Calu3 (cell line): ENCODE results near the gene MREG. TPM values are rescaled to one million over a fixed set of nuclear protein-coding genes. Genes with fewer than 3 reads are reported as not detected.

Experiments used
- BruUV-seq: library from RNA; stranded (reverse); fragments of 400-500 nt; replicated peaks from 2 replicates; lab custom pipeline; 2021; lab: Mats Ljungman, UMichigan
- CTCF ChIA-PET: fragments of 300-600 bp; sonication (Branson Sonifier 250); formaldehyde crosslinking; loops from one replicate; lab custom pipeline; 2022; ENCODE audit warnings: antibody characterized with exemption; lab: Charles Lee
- DNase-seq: peaks from one replicate; pipeline ENCODE4 v3.0.0; 2022
- H3K27ac Mint-ChIP-seq: one replicate; pipeline ENCODE4 v1.8.0; 2022; ENCODE audit warnings: mixed read lengths; ENCODE audit not compliant: unreplicated experiment
- H3K27me3 Mint-ChIP-seq: one replicate; pipeline ENCODE4 v1.8.0; 2022; ENCODE audit warnings: mixed read lengths; ENCODE audit not compliant: unreplicated experiment
- H3K36me3 Mint-ChIP-seq: one replicate; pipeline ENCODE4 v1.8.0; 2022; ENCODE audit warnings: mild to moderate bottlenecking, moderate library complexity, mixed read lengths; ENCODE audit not compliant: insufficient read depth, unreplicated experiment
- H3K4me1 Mint-ChIP-seq: one replicate; pipeline ENCODE4 v1.8.0; 2022; ENCODE audit warnings: mild to moderate bottlenecking, low read depth, mixed read lengths; ENCODE audit not compliant: unreplicated experiment
- H3K4me3 Mint-ChIP-seq: one replicate; pipeline ENCODE4 v1.8.0; 2022; ENCODE audit warnings: mild to moderate bottlenecking, low read depth, moderate library complexity, mixed read lengths; ENCODE audit not compliant: unreplicated experiment
- H3K9me3 Mint-ChIP-seq: one replicate; pipeline ENCODE4 v1.8.0; 2022; ENCODE audit warnings: low read depth, mixed read lengths; ENCODE audit not compliant: unreplicated experiment
- CTCF ChIP-seq: fragments of 200-600 bp; IDR thresholded peaks from one replicate; pipeline ENCODE4 v1.8.0; 2022; ENCODE audit warnings: antibody characterized with exemption; ENCODE audit not compliant: unreplicated experiment
- intact Hi-C: fragments of 100-400 bp; cut with micrococcal nuclease; formaldehyde crosslinking; loops from one replicate; pipeline ENCODE4 v1.10.0; 2022; ENCODE audit not compliant: unreplicated experiment
- total RNA-seq: library from RNA; stranded (reverse); gene quantifications from 2 replicates; pipeline ENCODE4 v1.2.3, GENCODE V29; 2022

MREG gene
- total RNA-seq, 1 experiment from 2014 or later: 29.7 TPM

DNA sequence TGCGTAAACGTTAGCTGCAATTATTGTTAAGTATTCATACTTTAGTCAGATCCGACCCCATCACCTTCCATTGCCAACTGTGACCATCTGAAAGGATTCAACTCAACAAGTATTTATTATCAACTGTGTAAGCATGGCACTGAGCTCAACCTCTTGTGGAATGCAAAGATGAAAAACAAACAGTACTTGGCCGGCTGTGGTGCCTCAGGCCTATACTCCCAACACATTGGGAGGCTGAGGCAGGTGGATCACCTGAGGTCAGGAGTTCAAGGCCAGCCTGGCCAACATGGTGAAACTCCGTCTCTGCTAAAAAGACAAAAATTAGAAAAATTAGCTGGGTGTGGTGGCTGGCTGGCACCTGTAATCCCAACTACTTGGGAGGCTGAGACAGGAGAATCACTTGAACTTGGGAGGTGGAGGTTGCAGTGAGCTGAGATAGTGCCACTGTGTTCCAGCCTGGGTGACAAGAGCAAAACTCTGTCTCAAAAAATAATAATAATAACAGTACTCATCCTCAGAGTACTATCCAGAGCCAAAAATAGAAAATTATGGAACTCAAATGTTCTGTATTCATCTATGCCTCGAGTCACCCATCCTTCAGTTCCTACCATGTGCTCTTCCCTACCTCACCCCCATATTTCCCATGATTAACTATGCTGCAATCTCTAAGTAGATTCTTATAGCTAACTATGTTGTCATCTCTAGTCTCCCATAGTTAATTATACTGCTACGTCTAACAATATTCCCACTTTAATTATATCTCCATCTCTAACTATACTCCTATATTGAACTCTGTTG lies 8.6 kb upstream of the MREG start:
- Mint-ChIP-seq H3K36me3 (peaks cover 5% of the 10 kb centered on the region), H3K27me3 (no peaks in the 10 kb centered on the region), H3K4me3 (no peak overlapping the region), H3K4me1 (peaks cover 13% of the 10 kb centered on the region), H3K9me3 (no peaks in the 10 kb centered on the region), H3K27ac (peak overlapping the region; percentile 22)
- no TSS peak for BruUV-seq
- no peak for TF ChIP-seq CTCF
- intact Hi-C loops: no loop called here
- no peak for DNase-seq
- CTCF ChIA-PET: interaction anchor here (0.9 kb wide), 1 partner anchor 72 kb away, joined by 4 read pairs; no protein-coding TSS in a partner anchor

DNA sequence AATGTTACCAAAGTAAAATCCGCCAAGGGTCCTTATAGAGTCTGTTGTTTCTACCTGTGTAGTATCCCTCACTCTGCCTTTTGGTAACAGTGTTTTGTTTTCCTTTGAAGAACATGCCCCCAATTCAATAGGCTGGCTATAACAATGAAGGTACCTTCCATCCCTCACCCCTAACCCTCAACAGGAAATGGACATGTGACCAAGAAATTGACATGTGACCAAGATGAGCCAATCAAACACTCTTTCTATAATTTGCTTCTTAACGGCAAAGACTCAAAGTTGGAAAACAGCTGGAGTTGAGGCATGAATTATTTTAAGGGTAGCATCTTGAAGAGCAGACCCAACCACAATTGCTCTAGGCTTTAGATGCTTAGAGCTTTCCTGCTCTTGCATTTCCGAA lies 5.4 kb upstream of the MREG start:
- H3K27me3 Mint-ChIP-seq: no peaks in the 10 kb centered on the region
- CTCF ChIA-PET: no interaction called here
- no peak for TF ChIP-seq CTCF
- no peak overlapping the region for H3K27ac Mint-ChIP-seq
- intact Hi-C loops: no loop called here
- no TSS peak for BruUV-seq
- no peak overlapping the region for H3K4me3 Mint-ChIP-seq
- no peaks in the 10 kb centered on the region for H3K9me3 Mint-ChIP-seq
- no peaks in the 10 kb centered on the region for H3K36me3 Mint-ChIP-seq
- no peak for DNase-seq
- peaks cover 13% of the 10 kb centered on the region for H3K4me1 Mint-ChIP-seq

- Mint-ChIP-seq H3K36me3 (peaks cover 13% of the 10 kb centered on the region), H3K27ac (no peak overlapping the region), H3K27me3 (no peaks in the 10 kb centered on the region), H3K4me1 (peaks cover 3% of the 10 kb centered on the region), H3K9me3 (no peaks in the 10 kb centered on the region), H3K4me3 (no peak overlapping the region)
- BruUV-seq: no TSS peak
- DNase-seq: no peak
- CTCF ChIA-PET: no interaction called here
- intact Hi-C loops: no loop called here
- no peak for TF ChIP-seq CTCF
Observed at GRCh38 chr2:216017365-216017764, 4.0 kb upstream of the MREG start.

DNA sequence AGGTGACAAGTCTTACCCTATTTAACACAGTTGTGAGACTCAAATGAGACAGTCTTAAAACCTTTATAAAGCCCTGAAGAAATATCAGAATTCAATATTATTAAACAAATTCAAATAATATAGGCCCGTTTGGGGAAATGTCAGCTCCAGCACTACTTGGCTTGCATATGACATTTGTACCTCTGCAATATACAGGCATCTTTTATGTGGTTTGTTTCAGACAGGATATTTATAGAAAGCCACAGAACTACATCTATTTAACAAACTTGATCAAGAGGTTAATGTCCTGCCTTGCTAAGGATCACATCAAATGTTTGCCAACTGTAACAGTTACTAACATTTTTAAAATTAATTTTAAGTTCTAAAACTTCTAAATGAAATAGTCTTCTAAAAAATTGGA lies 3.2 kb upstream of the MREG start:
- no peak for TF ChIP-seq CTCF
- DNase-seq: no peak
- H3K4me3 Mint-ChIP-seq: no peak overlapping the region
- CTCF ChIA-PET: interaction anchor here (1.2 kb wide), 1 partner anchor 17 kb away, joined by 3 read pairs; no protein-coding TSS in a partner anchor
- H3K4me1 Mint-ChIP-seq: peaks cover 8% of the 10 kb centered on the region
- intact Hi-C loops: no loop called here
- H3K27ac Mint-ChIP-seq: no peak overlapping the region
- no peaks in the 10 kb centered on the region for H3K9me3 Mint-ChIP-seq
- no TSS peak for BruUV-seq
- peaks cover 18% of the 10 kb centered on the region for H3K36me3 Mint-ChIP-seq
- no peaks in the 10 kb centered on the region for H3K27me3 Mint-ChIP-seq
